NCI-H69 (cell line): ENCODE results near the gene ZBTB7C.

Experiments
- DNase-seq: peaks from one replicate; lab custom pipeline; 2025; lab: John Stamatoyannopoulos, UW

Gene ZBTB7C

DNA sequence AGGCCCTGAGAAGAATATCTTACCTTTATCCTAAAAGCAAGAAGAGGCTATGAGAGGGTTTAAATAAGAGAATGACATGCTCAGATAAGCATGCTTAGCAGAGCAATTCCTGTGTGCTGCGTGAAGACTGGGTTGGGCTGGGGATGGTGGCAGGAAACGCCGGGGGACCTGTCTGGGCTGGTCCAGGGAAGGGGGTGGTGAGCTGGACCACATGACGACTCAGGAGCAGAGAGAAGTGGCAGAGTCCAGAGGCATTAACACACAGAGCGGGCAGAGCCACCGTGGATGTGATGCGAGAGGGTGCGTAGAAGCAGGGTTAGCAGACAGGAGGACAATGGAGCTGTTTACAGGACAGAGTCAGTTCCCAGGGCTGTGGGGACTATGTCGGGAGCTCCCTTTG is 84.5 kb downstream of the ZBTB7C start:
- DNase-seq = no peak

DNA sequence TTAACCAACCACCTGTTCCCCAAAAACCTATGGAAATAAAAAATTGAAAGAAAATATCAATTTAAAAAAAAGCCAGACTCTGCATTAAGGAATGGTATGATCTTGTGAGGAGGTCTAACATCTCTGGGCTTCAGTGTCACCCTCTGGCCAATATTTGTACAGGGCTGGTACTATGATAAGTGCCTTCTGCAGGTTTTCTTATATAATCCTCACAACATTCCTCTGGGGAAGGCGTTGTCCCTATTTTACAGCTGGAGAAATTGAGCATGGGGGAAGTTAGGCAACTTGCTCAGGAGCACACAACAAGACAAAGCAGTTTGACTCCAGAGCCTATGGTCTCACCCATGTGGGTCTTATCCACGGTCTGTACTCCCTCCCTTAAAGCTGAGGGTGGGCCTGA is 86.0 kb downstream of the ZBTB7C start:
- no peak for DNase-seq

DNA sequence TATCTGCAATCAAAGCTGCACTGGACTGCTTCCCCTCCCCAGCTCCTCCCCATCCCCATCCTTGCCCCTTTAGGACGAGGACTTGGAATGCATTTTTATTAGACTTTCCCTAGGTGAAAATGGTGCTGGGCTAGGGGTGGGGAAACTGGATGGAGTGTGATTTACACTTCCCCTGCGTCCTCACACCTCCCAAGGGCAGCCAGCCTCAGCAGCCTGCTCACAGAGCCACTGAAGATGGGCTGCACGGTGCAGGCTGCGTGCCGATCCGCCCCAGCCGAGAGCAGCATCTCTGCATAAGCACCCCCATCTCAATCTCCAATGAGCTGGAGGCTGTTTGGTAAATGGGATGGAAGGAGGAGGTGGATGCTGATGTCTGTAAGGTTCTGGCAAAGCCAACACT is 87.6 kb downstream of the ZBTB7C start:
- no peak for DNase-seq

DNA sequence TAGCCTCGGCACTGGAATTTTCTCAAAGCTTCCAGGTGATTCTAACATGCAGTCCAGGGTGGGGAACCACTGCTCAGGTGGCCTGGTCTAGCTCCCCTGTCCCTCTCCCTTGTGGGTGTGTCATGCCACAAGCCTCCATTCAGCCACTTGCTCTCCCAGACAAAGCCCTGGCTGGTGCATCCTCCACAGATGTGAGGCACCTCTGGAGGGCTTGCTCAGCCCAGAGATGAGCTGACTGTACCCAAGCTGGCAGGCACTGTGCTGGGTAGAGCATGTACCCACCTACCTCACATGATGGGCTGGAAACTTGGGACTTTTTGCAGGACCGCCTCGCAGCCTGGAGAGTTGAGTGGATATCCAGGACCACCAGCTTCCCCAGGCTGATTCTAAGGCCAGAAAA is 88.1 kb downstream of the ZBTB7C start:
- DNase-seq = peak; percentile 61

DNA sequence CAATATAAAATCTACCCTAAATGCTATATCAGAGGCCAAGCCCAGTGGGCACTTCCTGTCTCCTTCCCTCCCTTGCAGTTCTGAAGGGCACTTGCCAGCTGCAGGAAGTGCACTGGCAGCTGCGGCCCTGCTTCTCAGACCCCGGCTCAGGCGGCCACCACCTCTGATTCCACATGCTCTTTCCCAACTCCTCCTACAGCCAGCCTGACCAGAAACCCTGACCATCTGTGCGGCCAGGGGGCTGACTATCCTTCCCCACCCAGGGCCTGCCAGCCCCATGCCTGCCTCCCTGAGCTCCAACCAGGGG is 88.6 kb downstream of the ZBTB7C start:
- no peak for DNase-seq

GRCh38 chr18:48319801-48320638 is 89.2 kb downstream of the ZBTB7C start:
- peak; percentile 99 for DNase-seq

DNA sequence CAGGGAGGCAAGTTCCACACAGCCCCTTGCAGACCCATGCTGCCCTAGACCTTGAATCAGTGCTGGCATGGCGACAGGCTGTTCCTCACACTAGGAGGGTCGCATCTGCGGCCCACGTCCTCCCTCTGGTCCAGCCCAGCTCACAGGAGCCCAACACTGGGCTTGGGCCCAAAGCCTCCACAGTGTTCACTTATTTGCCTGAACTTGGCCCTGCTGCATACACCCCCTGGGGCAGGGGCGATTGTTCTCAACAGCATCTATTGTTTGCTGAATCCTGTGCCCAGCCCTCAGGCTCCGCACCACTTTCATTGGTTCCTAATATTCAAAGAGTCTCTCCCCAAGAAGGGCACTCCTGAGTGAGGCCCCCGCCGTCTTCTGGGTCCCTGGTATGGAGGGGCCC is 90.7 kb downstream of the ZBTB7C start:
- DNase-seq = peak; percentile 96

DNA sequence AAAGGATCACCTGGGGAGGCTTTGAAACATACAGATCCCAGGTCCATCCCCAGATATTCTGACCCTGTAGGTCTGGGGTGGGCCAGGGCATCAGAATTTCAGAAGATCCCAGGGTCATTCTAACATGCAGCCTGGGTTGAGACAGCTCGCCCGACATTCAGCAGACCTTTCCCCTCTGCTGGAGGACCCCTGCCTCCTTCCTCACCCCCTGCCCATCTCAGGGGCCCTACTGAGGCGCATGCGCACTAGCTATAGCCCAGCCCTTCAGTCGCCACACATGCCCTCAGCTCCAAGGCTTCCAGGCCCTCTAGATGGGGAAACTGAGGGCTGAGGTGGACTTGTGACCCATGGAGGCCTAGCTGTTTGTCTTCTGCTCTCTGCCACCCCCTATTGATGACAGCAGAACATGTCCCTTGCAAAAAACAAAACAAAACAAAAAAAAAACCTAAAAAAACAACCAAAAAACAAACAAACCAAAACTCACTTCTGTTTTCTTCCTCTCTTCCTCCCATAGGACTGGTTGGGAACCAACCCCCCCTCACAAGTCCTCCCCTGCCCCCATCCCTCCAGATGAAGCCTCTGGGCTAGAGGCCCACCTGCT is 91.3 kb downstream of the ZBTB7C start:
- no peak for DNase-seq

- DNase-seq = no peak
These were observed 93.0 kb downstream of the ZBTB7C start for GRCh38 chr18:48316177-48316576.

DNA sequence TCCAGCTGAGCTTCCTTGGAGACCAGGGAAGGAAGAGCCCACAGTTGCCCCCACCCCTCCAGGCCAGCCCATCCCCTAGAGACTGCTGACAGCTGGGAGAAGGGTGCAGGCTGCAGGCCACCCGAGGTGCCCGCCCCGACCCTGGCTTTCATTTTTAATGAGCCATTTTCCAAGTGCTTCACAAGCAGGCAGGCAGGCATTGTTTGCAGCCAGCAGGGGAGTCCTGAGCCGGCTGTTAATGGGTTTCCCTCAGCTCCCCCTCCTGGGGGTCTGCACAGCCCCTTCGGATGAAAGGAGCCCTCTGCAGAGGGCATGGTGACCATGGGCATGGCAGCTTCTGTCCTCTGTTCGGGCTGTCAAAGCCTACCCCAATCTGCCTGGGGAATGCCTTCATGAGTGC is 94.5 kb downstream of the ZBTB7C start:
- DNase-seq = peak; percentile 99

- peak; percentile 80 for DNase-seq
These were observed 95.4 kb downstream of the ZBTB7C start for GRCh38 chr18:48313792-48314191.

- no peak for DNase-seq
These were observed 97.1 kb downstream of the ZBTB7C start for GRCh38 chr18:48312066-48312465.

DNA sequence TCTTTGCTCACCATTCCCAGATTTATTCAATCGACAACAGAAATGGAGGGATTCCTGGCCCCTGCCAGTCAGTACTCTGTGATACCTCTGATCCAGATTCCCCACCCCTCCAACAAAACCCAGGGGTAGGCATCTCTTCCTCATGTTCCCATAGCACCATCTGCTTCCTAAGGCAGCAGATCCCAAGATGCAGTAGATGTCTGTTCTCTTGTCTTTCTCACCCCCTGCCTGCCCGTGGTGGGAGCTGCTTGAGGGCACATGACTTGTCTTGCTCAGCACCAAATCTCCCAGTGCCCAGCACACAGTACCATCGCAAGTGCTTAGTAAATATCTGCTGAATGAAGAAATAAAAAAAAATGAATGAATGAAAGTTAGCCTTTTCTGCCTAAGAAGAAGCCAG is 98.2 kb downstream of the ZBTB7C start:
- peak; percentile 72 for DNase-seq

GRCh38 chr18:48310353-48310752 is 98.8 kb downstream of the ZBTB7C start:
- DNase-seq = no peak

- no peak for DNase-seq
These were observed 100.2 kb downstream of the ZBTB7C start for GRCh38 chr18:48308755-48309575.

GRCh38 chr18:48308027-48308635 is 101.1 kb downstream of the ZBTB7C start:
- DNase-seq = no peak

DNA sequence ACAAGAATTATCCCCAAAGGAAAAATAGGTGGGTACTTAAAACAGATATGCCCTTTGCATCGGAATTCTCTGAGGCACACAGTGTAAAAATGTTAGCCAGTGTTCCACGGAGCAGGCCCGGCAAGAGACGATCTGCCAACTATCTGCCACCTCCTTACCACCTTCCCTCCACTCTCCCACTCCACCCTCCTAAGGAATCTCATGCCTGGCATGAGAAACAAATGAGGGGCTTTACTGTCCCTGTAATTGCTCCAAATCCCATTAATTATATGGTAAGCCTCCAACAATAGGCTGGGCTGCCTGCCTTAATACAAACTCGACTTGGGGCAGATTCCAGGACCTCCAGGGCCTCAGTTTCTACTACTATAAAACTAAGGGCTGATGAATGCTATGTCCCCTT is 102.3 kb downstream of the ZBTB7C start:
- DNase-seq = no peak

- peak; percentile 76 for DNase-seq
These were observed 104.1 kb downstream of the ZBTB7C start for GRCh38 chr18:48304906-48305693.

- no peak for DNase-seq
These were observed 105.3 kb downstream of the ZBTB7C start for GRCh38 chr18:48303883-48304282.

DNA sequence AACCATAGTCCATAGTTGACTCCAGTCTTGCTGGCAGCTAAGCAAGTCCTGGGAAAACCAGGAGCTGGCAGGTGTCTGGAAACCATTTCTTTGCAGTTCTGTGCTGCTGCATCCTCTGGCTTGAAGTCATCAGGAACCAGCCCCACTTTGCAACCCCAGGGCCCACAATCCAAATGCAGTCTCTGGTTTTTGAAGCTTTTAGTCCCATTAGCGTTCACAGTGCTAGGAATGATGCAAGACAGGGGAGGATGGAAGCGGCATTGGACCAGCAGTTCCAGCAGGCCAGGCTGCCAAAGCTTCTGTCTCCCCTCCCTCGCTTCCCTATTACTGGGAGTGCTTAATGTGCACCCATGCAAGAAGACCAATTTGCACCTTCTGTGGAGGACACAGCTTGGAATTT is 106.4 kb downstream of the ZBTB7C start:
- DNase-seq = no peak

- DNase-seq = peak; percentile 95
These were observed 108.7 kb downstream of the ZBTB7C start for GRCh38 chr18:48300463-48300961.

GRCh38 chr18:48297139-48297538 is 112.0 kb downstream of the ZBTB7C start:
- peak; percentile 76 for DNase-seq
